Measurements from ENCODE around the gene SWAP70. TPM values are rescaled to one million over a fixed set of nuclear protein-coding genes. Genes with fewer than 3 reads are reported as not detected.

SWAP70 gene
- total and polyA plus RNA-seq, 2 of the 13 experiments (the other 11 are each of a cell fraction or from before 2014, with no cell fraction given) = 4.6 to 8.7 TPM

GRCh38 chr11:9760193-9760575, 96.3 kb downstream of the SWAP70 start:
- Histone ChIP-seq H3K4me2 (ENCODE audit: low read depth, low read length) (peak overlapping the region; percentile 98; the same call in 1 of the 2 replicates), H3K9ac (ENCODE audit: insufficient read depth, low read depth, low read length) (no peak overlapping the region), H4K20me1 (ENCODE audit: insufficient read depth, low read length) (no peaks in the 10 kb centered on the region), H3K27me3 (ENCODE audit: control insufficient read depth in 1 of 2, insufficient read depth in 2 of 2, low read length in 2 of 2) (no peaks in the 10 kb centered on the region; a peak in 1 of 5 replicates), H2AFZ (ENCODE audit: low read length) (no peak overlapping the region), H3K36me3 (replicated peaks in 1 of 2; ENCODE audit: control insufficient read depth in 1 of 2, insufficient read depth in 2 of 2, low read length in 2 of 2) (no peaks in the 10 kb centered on the region), H3K4me3 (replicated peaks in 1 of 3; ENCODE audit: insufficient read depth in 1 of 3, low read depth in 2 of 3, low read length in 3 of 3) (no peak overlapping the region; a peak in 1 of 6 replicates), H3K27ac (ENCODE audit: extremely low read length, insufficient read depth, low read length) (no peak overlapping the region), H3K4me1 (ENCODE audit: insufficient read depth, low read length) (peaks cover 63% of the 10 kb centered on the region), H3K79me2 (ENCODE audit: insufficient read depth, low read length) (peaks cover 20% of the 10 kb centered on the region), H3K9me3 (ENCODE audit: low read length) (no peaks in the 10 kb centered on the region)
- CTCF ChIA-PET (ENCODE audit: low intra/inter-chr PET ratio, low total read pairs) = no interaction called here
- ATAC-seq = no peak
- BruUV-seq (replicated peaks) = no TSS peak
- WGBS (ENCODE audit: low lambda C conversion rate) = 92% methylated on average over 3 of the region's 3 CpGs
- FAIRE-seq = no peak
- in situ Hi-C loops (cut with HindIII; ENCODE audit: extremely low pct_ligation_motif_present, low pct_unique_long_range_greater_than_20kb) = loop anchor here (5.0 to 10.0 kb wide), 3 partner anchors 95 to 565 kb away; no protein-coding TSS in a partner anchor
- TF ChIP-seq SNAPC5 (CRISPR knock-in tag; IDR thresholded peaks at IDR 0.05; ENCODE audit: borderline replicate concordance) = no peak
- no peak for TF ChIP-seq MAFG (CRISPR knock-in tag; IDR thresholded peaks at IDR 0.05)
- TF ChIP-seq ZNF75D (CRISPR knock-in tag; IDR thresholded peaks at IDR 0.05; ENCODE audit: borderline replicate concordance) = no peak
- no peak for TF ChIP-seq ZFP82 (CRISPR knock-in tag; IDR thresholded peaks at IDR 0.05; ENCODE audit: borderline replicate concordance)
- TF ChIP-seq CCDC6 (CRISPR knock-in tag; IDR thresholded peaks at IDR 0.05) = no peak
- no peak for TF ChIP-seq RAD51 (IDR thresholded peaks at IDR 0.05; ENCODE audit: borderline replicate concordance)
- TF ChIP-seq AHDC1 (CRISPR knock-in tag; IDR thresholded peaks at IDR 0.05; ENCODE audit: borderline replicate concordance) = no peak
- TF ChIP-seq ZNF501 (CRISPR knock-in tag; IDR thresholded peaks at IDR 0.05) = no peak
- no peak for TF ChIP-seq HMGXB4 (CRISPR knock-in tag; IDR thresholded peaks at IDR 0.05; ENCODE audit: borderline replicate concordance in 1 of 2, low read depth in 1 of 2)
- POLR2A ChIA-PET = interaction anchor here (1.0 to 3.5 kb wide), 6 partner anchors 8 to 560 kb away, joined by 3 to 23 read pairs (median 4); partner anchors contain the start of genes ADM and WEE1
- no peak for DNase-seq (ENCODE audit: low spot score)
- intact Hi-C loops (cut with micrococcal nuclease; ENCODE audit: unreplicated experiment) = no loop called here
